Umbilical cord (tissue), 2 donors: ENCODE measurements around the gene CLEC9A. TPM values are rescaled to one million over a fixed set of nuclear protein-coding genes. Genes with fewer than 3 reads are reported as not detected.

Experiments
- DNase-seq: peaks from one replicate; pipeline ENCODE4 v3.0.0-alpha.2; 2015; ENCODE audit warnings: low spot score
- total RNA-seq: library from RNA; depleted of rRNA; stranded (reverse); fragments of >200 nt; gene quantifications from one replicate; pipeline ENCODE4 v1.2.3, GENCODE V29; 2014; ENCODE audit warnings: low replicate concordance; ENCODE audit not compliant: insufficient read depth

The CLEC9A gene
- total RNA-seq, 1 donor from 2014 or later = 36.4 TPM

DNA sequence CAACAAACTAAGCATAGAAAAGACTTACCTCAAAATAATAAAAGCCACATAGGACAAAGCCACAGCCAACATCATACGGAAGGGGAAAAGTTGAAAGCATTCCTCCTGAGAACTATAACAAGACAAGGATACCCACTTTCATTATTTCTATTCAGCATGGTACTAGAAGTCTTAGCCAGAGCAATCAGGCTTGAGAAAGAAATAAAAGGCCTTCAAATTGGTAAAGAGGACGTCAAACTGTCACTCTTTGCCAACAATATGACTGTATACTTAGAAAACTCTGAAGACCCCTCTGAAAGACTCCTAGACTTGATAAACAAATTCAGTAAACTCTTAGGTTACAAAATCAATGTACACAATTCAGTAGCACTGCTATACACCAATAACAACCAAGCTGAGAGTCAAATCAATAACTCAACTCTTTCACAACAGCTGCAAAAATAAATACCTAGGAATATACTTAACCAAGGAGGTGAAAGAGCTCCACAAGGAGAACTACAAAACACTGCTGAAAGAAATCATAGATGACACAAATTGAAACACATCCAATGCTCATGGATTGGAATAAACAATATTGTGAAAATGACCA is 79.9 kb downstream of the CLEC9A start:
- no peak for DNase-seq

DNA sequence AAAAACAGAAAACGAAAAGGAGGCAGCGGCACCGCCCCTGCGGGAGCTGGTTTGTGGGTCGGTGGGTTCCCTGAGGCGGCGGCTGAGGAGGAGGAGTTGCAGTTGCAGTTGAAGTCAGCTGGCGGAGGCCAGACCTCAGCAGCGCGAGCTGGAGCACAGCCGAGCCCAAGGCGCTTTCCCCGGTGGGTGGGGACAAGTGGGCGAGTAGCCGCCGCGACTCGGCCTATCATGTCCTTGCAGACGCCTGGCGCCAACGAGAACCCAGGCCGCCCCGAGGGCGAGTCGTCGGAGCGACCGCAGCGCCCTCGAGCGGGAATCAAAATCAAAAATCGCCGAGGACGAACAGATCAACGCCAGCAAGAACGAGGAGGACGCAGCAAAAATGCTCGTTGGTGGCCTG is 81.0 kb downstream of the CLEC9A start:
- no peak for DNase-seq

DNA sequence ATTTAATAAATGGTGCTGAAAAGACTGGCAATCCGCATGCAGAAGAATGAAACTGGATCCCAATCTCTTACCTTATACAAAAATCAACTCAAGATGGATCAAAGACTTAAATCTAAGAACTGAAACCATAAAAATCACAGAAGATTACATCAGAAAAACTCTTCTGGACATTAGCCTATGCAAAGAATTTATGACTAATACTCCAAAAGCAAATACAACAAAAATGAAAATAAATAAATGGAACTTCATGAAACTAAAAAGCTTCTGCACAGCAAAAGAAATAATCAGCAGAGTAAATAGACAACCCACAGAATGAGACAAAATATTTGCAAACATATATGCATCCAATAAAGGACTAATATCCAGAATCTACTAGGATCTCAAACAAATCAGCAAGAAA is 82.6 kb downstream of the CLEC9A start:
- DNase-seq = no peak

DNA sequence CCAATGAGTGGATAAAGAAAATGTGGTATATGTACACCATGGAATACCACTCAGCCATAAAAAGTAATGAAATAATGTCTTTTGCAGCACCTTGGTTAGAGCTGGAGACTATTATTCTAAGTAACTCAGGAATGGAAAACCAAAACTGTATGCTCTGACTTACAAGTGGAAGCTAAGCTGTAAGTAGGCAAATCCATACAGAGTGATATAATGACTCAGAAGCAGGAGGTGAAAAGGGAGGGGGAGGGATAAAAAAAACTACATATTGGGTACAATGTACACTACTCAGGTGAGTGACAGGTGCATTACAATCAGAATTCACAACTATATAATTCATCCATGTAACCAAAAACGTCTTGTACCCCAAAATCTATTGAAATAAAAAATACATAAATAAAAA is 83.4 kb downstream of the CLEC9A start:
- no peak for DNase-seq

DNA sequence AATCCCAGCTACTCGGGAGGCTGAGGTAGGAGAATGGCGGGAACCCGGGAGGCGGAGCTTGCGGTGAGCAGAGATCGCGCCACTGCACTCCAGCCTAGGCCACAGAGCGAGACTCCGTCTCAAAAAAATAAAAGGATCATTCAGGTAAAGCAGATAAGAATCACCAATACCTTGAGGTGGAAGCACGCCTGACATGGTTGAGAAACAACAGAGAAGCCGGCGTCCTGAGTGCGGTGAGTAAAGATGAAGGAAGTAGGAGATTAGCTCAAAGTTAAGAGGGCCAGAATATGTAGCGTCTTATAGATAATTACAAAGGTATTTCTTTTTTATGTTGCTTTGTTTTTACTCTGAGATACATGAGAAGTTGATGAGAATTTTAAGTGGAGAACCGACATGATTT is 84.8 kb downstream of the CLEC9A start:
- no peak for DNase-seq

Other genes with a start within 250 kb of the CLEC9A start
- gene KLRF1, start 203.2 kb upstream of the CLEC9A start, total RNA-seq = 1.9 TPM
- gene CLEC2B, start 161.3 kb upstream of the CLEC9A start, total RNA-seq = 7.0 TPM
- not detected for gene KLRF2, start 149.2 kb upstream of the CLEC9A start, total RNA-seq
- not detected for gene CLEC2A, start 98.3 kb upstream of the CLEC9A start, total RNA-seq
- 18.1 TPM for gene CLEC12A, start 59.3 kb upstream of the CLEC9A start, total RNA-seq
- 9.4 TPM for gene CLEC1B, start 31.6 kb upstream of the CLEC9A start, total RNA-seq
- gene CLEC12B, start 20.1 kb upstream of the CLEC9A start, total RNA-seq = 7.9 TPM
- 3.1 TPM for gene CLEC1A, start 68.3 kb downstream of the CLEC9A start, total RNA-seq
- 26.0 TPM for gene CLEC7A, start 99.5 kb downstream of the CLEC9A start, total RNA-seq
- gene OLR1, start 141.4 kb downstream of the CLEC9A start, total RNA-seq = 14.9 TPM
- gene TMEM52B, start 148.3 kb downstream of the CLEC9A start, total RNA-seq = 0.48 TPM
- gene GABARAPL1, start 182.2 kb downstream of the CLEC9A start, total RNA-seq = 69.1 TPM